ENCODE results near the gene PXMP4.

The PXMP4 gene

DNA sequence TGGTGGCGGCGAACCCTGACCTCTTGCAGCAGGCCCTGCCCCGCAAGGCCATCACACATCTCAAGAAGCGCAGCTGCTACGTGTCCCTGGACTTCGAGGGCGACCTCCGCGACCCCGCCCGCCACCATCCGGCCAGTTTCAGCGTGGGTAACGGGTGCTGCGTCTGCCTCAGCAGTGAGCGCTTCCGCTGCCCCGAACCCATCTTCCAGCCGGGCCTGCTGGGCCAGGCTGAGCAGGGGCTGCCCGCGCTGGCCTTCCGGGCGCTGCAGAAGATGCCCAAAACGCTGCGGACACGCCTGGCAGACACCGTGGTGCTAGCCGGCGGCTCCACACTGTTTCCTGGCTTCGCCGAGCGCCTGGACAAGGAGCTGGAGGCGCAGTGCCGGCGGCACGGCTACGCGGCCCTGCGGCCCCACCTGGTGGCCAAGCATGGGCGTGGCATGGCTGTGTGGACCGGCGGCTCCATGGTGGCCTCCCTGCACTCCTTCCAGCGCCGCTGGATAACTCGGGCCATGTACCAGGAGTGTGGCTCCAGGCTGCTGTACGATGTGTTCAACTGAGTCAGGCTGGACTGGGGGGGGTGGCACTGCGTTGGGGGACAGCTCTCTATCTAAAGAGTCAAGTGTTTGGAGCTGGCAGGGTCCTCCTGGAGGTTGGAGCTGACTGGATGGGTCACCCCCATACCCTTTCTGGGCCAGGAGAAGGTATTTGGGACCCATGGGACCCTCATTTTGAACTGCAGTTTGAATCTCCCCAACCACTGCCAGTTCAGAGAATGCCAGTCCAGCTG lies 52.2 kb downstream of the PXMP4 start:
- peak; percentile 74 for DNase-seq

DNA sequence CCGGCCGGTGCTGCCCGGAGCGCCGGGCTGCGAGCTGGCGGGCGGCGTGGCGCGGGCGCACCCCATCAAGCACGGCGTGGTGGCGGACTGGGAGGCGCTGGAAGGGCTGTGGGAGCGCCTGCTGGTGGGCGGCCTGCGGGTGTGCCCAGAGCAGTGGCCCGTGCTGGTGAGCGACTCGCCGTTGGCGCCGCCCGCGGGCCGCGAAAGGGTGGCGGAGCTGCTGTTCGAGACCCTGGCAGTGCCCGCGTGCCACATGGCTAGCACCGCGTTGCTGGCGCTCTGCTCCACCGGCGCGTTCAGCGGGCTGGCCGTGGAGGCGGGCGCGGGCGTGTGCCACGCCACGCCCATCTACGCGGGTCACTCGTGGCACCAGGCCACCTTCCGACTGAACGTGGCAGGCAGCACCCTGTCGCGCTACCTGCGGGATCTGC lies 52.9 kb downstream of the PXMP4 start:
- DNase-seq: peak; percentile 38

GRCh38 chr20:33666293-33667244 lies 53.5 kb downstream of the PXMP4 start, which contains the start of gene ACTL10:
ACTL10 (plus strand) TSS chr20:33666943; CDS start chr20:33667498, 555 bp downstream.
- peak; percentile 66 for DNase-seq

- DNase-seq: no peak
Observed at GRCh38 chr20:33664762-33665144, 55.4 kb downstream of the PXMP4 start.

DNA sequence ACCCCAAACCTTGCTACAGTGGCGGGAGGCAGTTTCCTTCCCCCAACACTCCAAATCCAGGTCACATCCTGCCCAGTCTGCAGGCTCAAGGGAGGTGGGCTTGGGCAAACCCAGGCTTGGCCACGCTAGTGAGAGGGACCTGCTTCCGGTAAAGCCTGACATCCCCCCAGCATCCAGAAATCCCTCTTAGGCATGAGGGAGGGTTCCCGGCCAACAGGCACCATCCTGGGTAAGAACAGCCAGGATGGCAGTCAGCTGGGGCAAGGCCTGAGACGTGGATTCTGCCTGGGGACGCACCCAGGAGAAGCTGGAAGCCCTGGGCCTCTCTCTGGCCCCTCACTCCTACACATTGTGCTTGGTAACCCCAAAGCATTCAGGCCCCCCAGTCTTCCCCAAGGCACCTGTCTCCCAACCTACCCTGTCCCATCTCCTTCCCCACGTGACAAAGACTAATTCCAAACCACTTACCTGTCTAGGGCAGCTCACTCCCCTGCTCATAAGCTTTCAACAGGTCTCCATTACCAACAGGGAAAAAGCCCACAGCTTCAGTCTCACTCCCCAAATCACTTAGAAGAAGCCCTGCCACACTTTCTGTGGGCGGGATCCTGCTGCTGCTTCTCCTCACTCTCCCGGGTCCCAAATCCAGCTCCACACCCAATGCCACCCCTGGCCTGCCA lies 55.9 kb downstream of the PXMP4 start:
- no peak for DNase-seq

DNA sequence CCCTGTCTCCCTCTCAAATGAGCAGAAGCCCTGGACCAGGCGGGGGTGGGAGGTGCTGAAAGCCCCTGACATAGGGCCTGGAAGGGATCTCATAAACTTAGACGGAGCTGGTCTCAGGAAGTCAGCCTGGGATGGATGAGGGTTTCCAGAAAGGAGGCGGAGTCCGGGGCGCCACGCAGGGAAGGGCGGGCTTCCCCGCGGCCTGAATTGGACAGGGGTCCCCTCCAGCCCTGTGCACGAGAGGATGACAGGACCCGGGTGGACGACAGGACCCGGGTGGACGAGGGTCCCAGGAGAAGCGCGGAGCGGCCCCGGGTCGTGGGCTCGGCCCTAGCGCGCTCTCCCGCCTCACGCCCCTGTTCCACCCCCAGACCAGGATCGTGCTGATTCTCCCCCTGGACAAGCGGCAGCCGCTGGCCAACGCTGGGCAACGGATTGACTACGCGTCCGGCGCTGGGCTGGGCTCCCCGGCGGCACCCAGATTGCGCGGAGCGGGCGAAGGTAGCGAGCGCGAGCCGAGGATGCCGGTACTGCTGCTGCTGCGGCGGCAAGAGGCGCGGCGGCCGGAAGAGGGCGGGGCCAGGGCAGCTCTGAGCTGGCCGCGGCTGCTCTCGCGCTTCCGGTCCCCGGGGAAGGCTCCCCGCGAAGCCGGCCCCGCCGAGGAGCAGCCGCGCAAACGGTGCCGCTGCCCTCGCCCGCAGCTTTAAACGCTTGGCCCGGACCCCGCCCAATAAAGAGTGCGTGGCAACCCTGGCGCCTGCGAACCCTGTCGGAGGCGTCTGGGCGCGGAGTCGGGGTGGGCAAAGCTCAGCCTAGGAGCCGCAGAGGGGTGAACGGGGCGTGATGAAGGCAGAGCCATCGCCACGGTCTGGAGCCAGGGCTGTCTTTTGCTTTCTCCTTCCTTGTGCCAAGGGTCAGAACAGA lies 56.7 kb downstream of the PXMP4 start:
- DNase-seq: peak; percentile 79

GRCh38 chr20:33662172-33662571 lies 57.9 kb downstream of the PXMP4 start, which contains the start of gene C20orf144:
C20orf144 (plus strand) TSS chr20:33662327; CDS start chr20:33662346, 19 bp downstream.
- no peak for DNase-seq

DNA sequence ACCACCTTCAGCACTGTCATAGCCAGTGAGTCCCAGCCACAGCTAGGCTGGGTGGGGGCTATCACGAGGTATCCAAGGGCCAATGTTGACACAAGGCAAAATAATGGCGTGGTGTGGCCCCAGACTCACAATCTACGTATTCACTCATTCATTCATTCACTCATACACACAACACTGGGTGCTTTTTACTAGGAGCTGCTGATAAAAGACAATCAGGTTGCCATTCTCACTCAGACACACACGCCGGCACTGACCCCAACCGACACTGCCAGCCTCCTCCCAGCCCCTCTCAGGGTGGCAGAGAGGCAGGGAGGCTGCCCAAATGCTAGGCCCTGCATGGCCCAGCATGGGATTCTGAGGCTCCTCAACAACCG lies 59.4 kb downstream of the PXMP4 start:
- DNase-seq: no peak

GRCh38 chr20:33660035-33660684 lies 60.0 kb downstream of the PXMP4 start:
- no peak for DNase-seq

- DNase-seq: no peak
Observed at GRCh38 chr20:33659341-33660034, 60.6 kb downstream of the PXMP4 start.

DNA sequence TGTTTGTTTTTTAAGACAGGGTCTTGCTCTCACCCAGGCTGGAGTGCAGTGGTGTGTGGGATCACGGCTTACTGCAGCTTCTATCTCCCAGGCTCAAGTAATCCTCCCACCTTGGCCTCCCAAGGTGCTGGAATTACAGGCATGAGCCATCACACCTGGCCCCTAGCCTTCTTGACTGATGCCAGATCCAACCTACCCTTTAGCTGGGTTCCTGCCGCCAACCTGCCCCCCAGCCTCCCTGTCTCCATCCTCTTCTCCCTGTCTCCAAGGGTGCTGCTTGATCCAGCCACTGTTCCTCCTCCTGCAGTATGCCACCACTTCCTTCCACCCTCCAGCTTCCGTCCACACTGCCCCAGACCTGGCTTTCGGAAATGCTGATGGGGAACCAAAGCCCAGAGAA lies 61.2 kb downstream of the PXMP4 start:
- no peak for DNase-seq

GRCh38 chr20:33658510-33658909 lies 61.6 kb downstream of the PXMP4 start:
- no peak for DNase-seq

DNA sequence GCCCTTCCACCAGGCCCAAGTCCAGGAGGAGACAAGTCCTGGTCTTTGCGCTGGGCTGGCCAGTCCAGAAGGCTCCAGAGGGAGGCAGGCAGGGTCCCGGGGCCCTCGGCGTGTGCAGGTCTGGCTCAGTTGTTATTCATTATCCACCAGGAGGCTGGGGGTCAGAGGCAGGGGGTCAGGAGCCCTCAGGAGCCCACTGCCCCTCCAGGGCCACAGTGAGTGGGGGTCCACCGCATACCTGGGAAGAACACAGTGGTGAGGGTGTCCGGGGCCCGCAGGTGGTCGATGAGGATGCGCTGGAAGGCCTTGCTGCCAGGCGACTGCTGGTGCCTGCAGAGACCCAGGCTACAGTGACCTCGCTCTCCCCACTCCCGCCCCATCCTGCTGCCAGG lies 62.4 kb downstream of the PXMP4 start:
- no peak for DNase-seq

GRCh38 chr20:33656783-33657703 lies 63.1 kb downstream of the PXMP4 start:
- DNase-seq: no peak

DNA sequence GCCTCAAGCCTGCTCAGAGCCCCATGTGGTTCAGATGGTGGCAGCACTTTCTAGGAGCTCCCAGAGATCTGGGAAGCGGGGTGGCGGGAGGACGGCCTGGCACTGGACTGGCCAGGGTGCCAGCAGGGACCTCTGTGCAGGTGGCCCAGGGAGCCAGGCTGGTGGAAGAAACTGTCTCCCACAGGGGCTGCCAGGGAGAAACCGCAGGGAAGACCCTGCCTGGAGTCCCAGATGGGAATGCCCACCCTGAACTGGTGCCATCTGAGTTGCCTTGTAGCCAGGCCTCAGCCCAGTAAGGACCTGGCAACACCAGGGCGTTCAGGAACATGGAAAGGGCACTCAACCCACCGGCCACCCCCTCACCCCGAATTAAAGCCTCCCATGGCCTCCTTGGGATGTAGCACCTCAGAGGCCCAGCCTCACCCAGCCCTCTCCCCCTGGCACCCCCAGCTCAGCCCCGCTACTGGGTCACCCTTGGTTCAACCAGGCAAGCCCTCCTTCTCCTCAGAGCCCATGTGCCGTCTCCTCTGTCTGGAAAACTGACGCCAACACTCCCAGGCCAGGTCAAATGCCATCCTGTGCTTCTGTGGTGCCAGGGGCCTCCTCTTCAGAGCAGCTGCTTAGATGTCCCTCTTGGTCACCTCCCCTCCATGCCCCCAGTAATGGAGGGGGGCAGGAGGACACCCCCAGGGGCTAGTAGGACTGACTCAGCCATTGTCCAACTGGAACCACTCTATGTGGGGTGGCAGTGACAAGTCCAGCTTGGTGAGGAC lies 63.9 kb downstream of the PXMP4 start:
- no peak for DNase-seq

- no peak for DNase-seq
Observed at GRCh38 chr20:33655164-33655563, 64.9 kb downstream of the PXMP4 start.

- DNase-seq: no peak
Observed at GRCh38 chr20:33654680-33655161, 65.4 kb downstream of the PXMP4 start.

- no peak for DNase-seq
Observed at GRCh38 chr20:33653900-33654596, 66.1 kb downstream of the PXMP4 start.
